ENCODE measurements around the gene MYH9.

MYH9 gene

DNA sequence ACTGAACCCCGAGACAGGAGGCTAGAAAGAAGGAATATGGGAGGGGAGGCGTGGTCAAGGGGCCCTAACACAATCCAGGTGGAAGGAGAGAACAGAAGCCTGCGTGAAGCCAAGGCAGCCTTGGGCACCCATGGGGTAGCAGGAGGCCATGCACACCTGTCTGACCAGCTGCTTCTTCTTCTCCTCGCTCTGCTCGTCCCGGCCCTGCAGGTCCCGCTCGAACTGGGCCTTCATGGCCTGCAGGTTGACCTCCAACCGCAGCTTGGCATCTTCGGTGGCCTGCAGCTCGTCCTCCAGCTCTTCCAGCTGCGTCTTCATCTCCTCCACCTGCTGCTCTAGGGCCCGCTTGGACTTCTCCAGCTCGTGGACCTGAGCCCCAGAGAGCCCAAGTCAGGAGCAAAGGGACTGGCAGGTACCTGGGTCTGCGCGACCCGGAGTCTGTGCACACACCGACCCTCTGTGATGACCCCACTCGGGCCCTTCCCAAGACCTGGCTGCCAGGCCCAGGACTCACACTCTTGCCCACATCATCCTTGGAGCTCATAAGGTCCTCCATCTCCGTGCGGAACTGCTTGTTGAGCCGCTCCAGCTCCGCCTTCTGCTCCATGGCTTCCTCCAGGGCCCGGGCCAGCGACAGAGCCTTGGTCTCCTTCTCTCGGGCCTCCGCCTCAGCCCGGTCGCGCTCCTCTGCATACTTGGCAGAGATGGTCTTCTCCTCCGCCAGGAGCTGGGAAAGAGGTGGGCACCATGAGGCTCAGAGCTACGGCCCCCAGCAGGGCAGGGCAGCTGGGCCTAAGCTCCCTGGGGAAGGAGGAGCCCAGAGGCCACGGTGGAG, 99.0 kb downstream of the MYH9 start:
- Histone ChIP-seq H3F3A (ENCODE audit: insufficient read depth, low read length) (peaks cover 44% of the 10 kb centered on the region), H3K9ac (ENCODE audit: low read length) (no peak overlapping the region), H3K36me3 (replicated peaks; ENCODE audit: insufficient read depth, low read length) (peaks cover 53% of the 10 kb centered on the region), H3K27me3 (replicated peaks; ENCODE audit: insufficient read depth, low read length) (no peaks in the 10 kb centered on the region), H3K27ac (ENCODE audit: low read length) (no peak overlapping the region), H2AFZ (ENCODE audit: low read length) (no peak overlapping the region), H3K9me2 (replicated peaks; ENCODE audit: insufficient read depth, low read length) (no peaks in the 10 kb centered on the region), H3K9me3 (replicated peaks; ENCODE audit: insufficient read depth, low read length) (no peaks in the 10 kb centered on the region), H3K4me2 (ENCODE audit: low read depth, low read length) (no peak overlapping the region), H3K4me3 (ENCODE audit: low read length) (no peak overlapping the region), H3K79me2 (ENCODE audit: low read length) (peaks cover 53% of the 10 kb centered on the region), H4K20me1 (ENCODE audit: insufficient read depth, low read length) (no peaks in the 10 kb centered on the region), H3K4me1 (ENCODE audit: low read length) (no peaks in the 10 kb centered on the region)
- TF ChIP-seq EZH2phosphoT487 (IDR thresholded peaks at IDR 0.05; ENCODE audit: low read length) (no peak), EZH2 (optimal IDR thresholded peaks at IDR 0.05; ENCODE audit: low read depth, low read length) (no peak)
- TF ChIP-seq, protein P1, sequence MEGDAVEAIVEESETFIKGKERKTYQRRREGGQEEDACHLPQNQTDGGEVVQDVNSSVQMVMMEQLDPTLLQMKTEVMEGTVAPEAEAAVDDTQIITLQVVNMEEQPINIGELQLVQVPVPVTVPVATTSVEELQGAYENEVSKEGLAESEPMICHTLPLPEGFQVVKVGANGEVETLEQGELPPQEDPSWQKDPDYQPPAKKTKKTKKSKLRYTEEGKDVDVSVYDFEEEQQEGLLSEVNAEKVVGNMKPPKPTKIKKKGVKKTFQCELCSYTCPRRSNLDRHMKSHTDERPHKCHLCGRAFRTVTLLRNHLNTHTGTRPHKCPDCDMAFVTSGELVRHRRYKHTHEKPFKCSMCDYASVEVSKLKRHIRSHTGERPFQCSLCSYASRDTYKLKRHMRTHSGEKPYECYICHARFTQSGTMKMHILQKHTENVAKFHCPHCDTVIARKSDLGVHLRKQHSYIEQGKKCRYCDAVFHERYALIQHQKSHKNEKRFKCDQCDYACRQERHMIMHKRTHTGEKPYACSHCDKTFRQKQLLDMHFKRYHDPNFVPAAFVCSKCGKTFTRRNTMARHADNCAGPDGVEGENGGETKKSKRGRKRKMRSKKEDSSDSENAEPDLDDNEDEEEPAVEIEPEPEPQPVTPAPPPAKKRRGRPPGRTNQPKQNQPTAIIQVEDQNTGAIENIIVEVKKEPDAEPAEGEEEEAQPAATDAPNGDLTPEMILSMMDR (IDR thresholded peaks at IDR 0.05; ENCODE audit: low read length), result no peak
- DNase-seq, result no peak

DNA sequence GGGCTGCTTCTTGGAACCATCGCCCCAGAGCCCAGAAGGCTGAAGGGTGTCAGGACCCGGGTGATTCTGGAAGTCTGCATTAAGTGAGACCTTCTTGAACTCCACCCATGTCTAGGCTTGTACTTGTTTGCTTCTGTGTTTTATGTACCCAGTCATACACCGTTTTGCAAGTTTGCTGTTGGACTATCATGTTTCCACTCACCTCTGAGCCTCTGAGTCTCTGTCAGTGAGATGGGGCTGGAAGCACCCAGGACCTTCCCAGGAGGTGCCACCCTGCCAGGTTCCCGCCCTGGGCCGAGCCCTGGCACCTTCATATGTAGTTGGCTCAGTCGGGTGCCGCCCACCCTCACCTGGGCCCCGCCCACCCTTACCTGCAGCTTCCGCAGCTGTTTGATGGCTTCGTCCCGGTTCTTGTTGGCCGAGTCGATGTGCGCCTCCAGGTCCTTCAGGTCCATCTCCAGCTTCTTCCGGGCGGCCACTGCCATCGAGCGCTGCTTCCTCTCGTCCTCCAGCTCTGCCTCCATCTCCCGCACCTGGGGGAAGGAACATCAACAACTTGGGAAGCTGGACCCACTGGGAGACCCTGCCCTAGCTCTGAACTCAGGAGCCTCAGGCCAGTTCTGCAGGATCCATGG, 99.8 kb downstream of the MYH9 start:
- no peak for DNase-seq
- Histone ChIP-seq H3K4me3 (ENCODE audit: low read length) (no peak overlapping the region), H2AFZ (ENCODE audit: low read length) (no peak overlapping the region), H3K4me2 (ENCODE audit: low read depth, low read length) (no peak overlapping the region), H3K27ac (ENCODE audit: low read length) (no peak overlapping the region), H3K36me3 (replicated peaks; ENCODE audit: insufficient read depth, low read length) (peaks cover 47% of the 10 kb centered on the region), H3K9me2 (replicated peaks; ENCODE audit: insufficient read depth, low read length) (no peaks in the 10 kb centered on the region), H4K20me1 (ENCODE audit: insufficient read depth, low read length) (no peaks in the 10 kb centered on the region), H3K4me1 (ENCODE audit: low read length) (no peaks in the 10 kb centered on the region), H3F3A (ENCODE audit: insufficient read depth, low read length) (peaks cover 50% of the 10 kb centered on the region), H3K9ac (ENCODE audit: low read length) (no peak overlapping the region), H3K79me2 (ENCODE audit: low read length) (peaks cover 45% of the 10 kb centered on the region), H3K9me3 (replicated peaks; ENCODE audit: insufficient read depth, low read length) (no peaks in the 10 kb centered on the region), H3K27me3 (replicated peaks; ENCODE audit: insufficient read depth, low read length) (no peaks in the 10 kb centered on the region)
- TF ChIP-seq EZH2phosphoT487 (IDR thresholded peaks at IDR 0.05; ENCODE audit: low read length) (no peak), EZH2 (optimal IDR thresholded peaks at IDR 0.05; ENCODE audit: low read depth, low read length) (no peak)
- TF ChIP-seq, protein P1 (IDR thresholded peaks at IDR 0.05; ENCODE audit: low read length), result no peak

DNA sequence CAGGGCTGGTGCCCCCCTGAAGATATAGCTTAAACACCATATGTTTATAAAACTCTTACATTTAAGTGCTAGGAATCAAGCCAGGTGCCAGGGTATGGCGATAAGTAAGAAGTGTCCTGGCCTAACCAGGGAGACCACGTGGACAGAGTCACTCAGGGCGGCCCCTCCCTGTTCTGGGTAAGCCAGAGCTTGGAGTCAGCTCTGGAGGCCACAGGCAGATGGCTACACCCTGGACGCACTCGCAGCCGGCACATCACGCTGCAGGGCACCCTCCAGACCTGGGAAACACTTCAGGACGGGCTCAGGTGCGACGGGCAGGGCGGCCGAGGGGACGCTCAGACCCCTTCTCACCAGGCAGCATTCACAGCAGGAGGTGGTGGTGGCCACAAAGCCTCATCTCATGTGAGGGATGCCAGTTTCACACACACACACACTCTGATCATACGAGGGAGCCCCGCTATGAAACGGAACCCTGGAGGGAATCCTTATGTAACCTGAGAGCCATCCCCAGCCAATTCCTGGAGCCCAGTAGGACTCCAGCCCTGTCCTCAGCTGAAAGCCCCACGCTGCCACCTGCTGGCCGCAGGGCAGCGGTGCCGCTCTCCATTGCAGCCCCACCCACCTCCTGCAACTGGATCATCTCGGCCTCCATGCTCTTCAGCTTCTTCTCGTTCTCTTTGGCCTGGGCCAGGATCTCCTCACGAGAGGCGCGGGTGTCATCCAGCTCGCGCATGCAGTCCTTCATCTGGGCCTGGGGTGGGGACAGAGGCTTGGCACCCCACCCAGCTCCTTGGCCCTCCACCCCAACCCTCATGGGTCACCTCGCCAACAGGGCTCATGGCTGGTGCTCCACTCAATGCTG, 101.4 kb downstream of the MYH9 start:
- Histone ChIP-seq H3K4me1 (ENCODE audit: low read length) (no peaks in the 10 kb centered on the region), H3K79me2 (ENCODE audit: low read length) (peaks cover 33% of the 10 kb centered on the region), H4K20me1 (ENCODE audit: insufficient read depth, low read length) (no peaks in the 10 kb centered on the region), H3K27me3 (replicated peaks; ENCODE audit: insufficient read depth, low read length) (no peaks in the 10 kb centered on the region), H3K9ac (ENCODE audit: low read length) (no peak overlapping the region), H3K4me3 (ENCODE audit: low read length) (no peak overlapping the region), H3K9me2 (replicated peaks; ENCODE audit: insufficient read depth, low read length) (no peaks in the 10 kb centered on the region), H3K4me2 (ENCODE audit: low read depth, low read length) (no peak overlapping the region), H3K9me3 (replicated peaks; ENCODE audit: insufficient read depth, low read length) (no peaks in the 10 kb centered on the region), H3K36me3 (replicated peaks; ENCODE audit: insufficient read depth, low read length) (peaks cover 41% of the 10 kb centered on the region), H2AFZ (ENCODE audit: low read length) (no peak overlapping the region), H3F3A (ENCODE audit: insufficient read depth, low read length) (peaks cover 59% of the 10 kb centered on the region), H3K27ac (ENCODE audit: low read length) (no peak overlapping the region)
- TF ChIP-seq EZH2phosphoT487 (IDR thresholded peaks at IDR 0.05; ENCODE audit: low read length) (no peak), EZH2 (optimal IDR thresholded peaks at IDR 0.05; ENCODE audit: low read depth, low read length) (no peak)
- TF ChIP-seq, protein P1 (IDR thresholded peaks at IDR 0.05; ENCODE audit: low read length), result peak; percentile 83
- peak; percentile 62 for DNase-seq
